Caco-2 (cell line): ENCODE results near the gene TMEFF2. TPM values are rescaled to one million over a fixed set of nuclear protein-coding genes. Genes with fewer than 3 reads are reported as not detected.
A peak's percentile ranks its signal among the peaks of the same experiment; 100 is the strongest.

Experiments
- BruUV-seq: library from RNA; stranded (reverse); fragments of 400-500 nt; replicated peaks from 2 replicates; lab custom pipeline; 2021; lab: Mats Ljungman, UMichigan
- CTCF ChIA-PET: fragments of 300-600 bp; sonication (Branson Sonifier 250); formaldehyde crosslinking; loops from one replicate; lab custom pipeline; 2022; ENCODE audit warnings: antibody characterized with exemption; lab: Charles Lee
- POLR2A ChIA-PET: fragments of 300-600 bp; sonication (Branson Sonifier 250); formaldehyde crosslinking; loops from one replicate; lab custom pipeline; 2022; ENCODE audit warnings: antibody characterized with exemption; lab: Charles Lee
- DNase-seq, 2 experiments: peaks; one replicate each; pipeline versions ENCODE4 v3.0.0 to v3.0.0-alpha.2; 2020 to 2022
- H3K27me3 ChIP-seq: replicated peaks from 2 replicates; pipeline ENCODE4 v1.6.0; 2011; ENCODE audit warnings: low read length; ENCODE audit not compliant: control insufficient read depth, insufficient read depth
- H3K36me3 ChIP-seq: 2 replicates; pipeline ENCODE4 v1.5.1; 2011; ENCODE audit warnings: low read length; ENCODE audit not compliant: control insufficient read depth, insufficient read depth
- H3K4me1 ChIP-seq: fragments of 250-450 bp; sonication (Bioruptor Pico); 2 replicates; pipeline ENCODE4 v1.5.1; 2020; ENCODE audit warnings: mild to moderate bottlenecking
- H3K4me3 ChIP-seq: 2 replicates; pipeline ENCODE4 v1.5.1; 2011; ENCODE audit warnings: low read depth, mild to moderate bottlenecking, control low read depth, low read length
- H3K9me3 ChIP-seq: fragments of 250-450 bp; sonication (Bioruptor Pico); 2 replicates; pipeline ENCODE4 v1.5.1; 2020; ENCODE audit warnings: mild to moderate bottlenecking, moderate library complexity
- H3K27ac Mint-ChIP-seq: one replicate; pipeline ENCODE4 v1.8.0; 2022; ENCODE audit warnings: mixed read lengths; ENCODE audit not compliant: unreplicated experiment
- H3K27me3 Mint-ChIP-seq: one replicate; pipeline ENCODE4 v1.8.0; 2022; ENCODE audit warnings: mixed read lengths; ENCODE audit not compliant: insufficient read depth, unreplicated experiment
- H3K36me3 Mint-ChIP-seq: one replicate; pipeline ENCODE4 v1.8.0; 2022; ENCODE audit warnings: mild to moderate bottlenecking, mixed read lengths; ENCODE audit not compliant: insufficient read depth, unreplicated experiment
- H3K4me1 Mint-ChIP-seq: one replicate; pipeline ENCODE4 v1.8.0; 2022; ENCODE audit warnings: low read depth, mixed read lengths; ENCODE audit not compliant: unreplicated experiment
- H3K4me3 Mint-ChIP-seq: one replicate; pipeline ENCODE4 v1.8.0; 2022; ENCODE audit warnings: mild to moderate bottlenecking, moderate library complexity, mixed read lengths; ENCODE audit not compliant: unreplicated experiment
- H3K9me3 Mint-ChIP-seq: one replicate; pipeline ENCODE4 v1.8.0; 2022; ENCODE audit warnings: mixed read lengths; ENCODE audit not compliant: unreplicated experiment
- CTCF ChIP-seq, 2 experiments: fragments of 200-600 bp in 1 of 2; IDR thresholded peaks; 1 replicate in 1 of 2; 2 replicates in 1 of 2; pipeline versions ENCODE4 v1.5.1 to v1.8.0; 2011 to 2022; ENCODE audit warnings: antibody characterized with exemption in 1 of 2, control low read depth in 1 of 2, inconsistent platforms in 1 of 2, low read depth in 1 of 2, low read length in 1 of 2, mild to moderate bottlenecking in 1 of 2, moderate library complexity in 1 of 2; ENCODE audit not compliant: insufficient read depth in 1 of 2, severe bottlenecking in 1 of 2, unreplicated experiment in 1 of 2
- intact Hi-C: fragments of 100-400 bp; cut with micrococcal nuclease; formaldehyde crosslinking; loops from one replicate; pipeline ENCODE4 v1.10.0; 2022; ENCODE audit not compliant: unreplicated experiment
- total RNA-seq: library from RNA; stranded (reverse); gene quantifications from 2 replicates; pipeline ENCODE4 v1.2.3, GENCODE V29; 2022

The TMEFF2 gene
- total RNA-seq, 1 experiment from 2014 or later, result not detected

DNA sequence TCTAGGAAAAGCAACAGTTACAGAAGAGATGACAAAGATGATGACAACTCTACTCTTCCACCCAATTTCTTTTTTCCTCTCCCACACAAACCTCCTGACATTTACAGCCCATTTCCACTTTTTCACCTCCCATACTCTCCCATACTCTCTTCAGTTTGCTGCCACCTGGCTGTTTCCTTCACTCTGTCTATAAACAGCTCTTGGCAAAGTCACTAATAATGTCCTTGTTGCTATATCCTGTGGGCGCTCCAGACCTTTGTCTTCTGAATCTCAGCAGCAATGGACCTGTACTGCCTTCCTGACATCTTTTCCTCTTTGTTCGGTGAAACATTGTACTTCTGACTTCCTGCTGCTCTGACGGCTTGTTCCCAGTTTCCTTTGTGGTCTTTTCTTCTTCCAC, 287.2 kb downstream of the TMEFF2 start:
- peak in 1 of 2 experiments; percentile 14 for DNase-seq
- ChIA-PET CTCF (interaction anchor here (0.6 to 1.0 kb wide), 4 partner anchors 12 to 255 kb away, joined by 3 to 6 read pairs (median 4); no protein-coding TSS in a partner anchor), POLR2A (no interaction called here)
- BruUV-seq, result no TSS peak
- H3K4me3 Mint-ChIP-seq, result no peak overlapping the region
- H3K9me3 Mint-ChIP-seq, result no peaks in the 10 kb centered on the region
- TF ChIP-seq CTCF (IDR thresholded peaks at IDR 0.05; ENCODE audit: insufficient read depth in 1 of 2, low read depth in 1 of 2, low read length in 1 of 2, severe bottlenecking in 1 of 2, unreplicated experiment in 1 of 2), result peak in 1 of 2 experiments; percentile 36
- no peaks in the 10 kb centered on the region for H3K4me1 ChIP-seq
- H3K4me3 ChIP-seq, result no peak overlapping the region
- no peaks in the 10 kb centered on the region for H3K4me1 Mint-ChIP-seq
- H3K27me3 Mint-ChIP-seq, result no peaks in the 10 kb centered on the region
- intact Hi-C loops, result loop anchor here (1.0 kb wide), 2 partner anchors 95 to 352 kb away; no protein-coding TSS in a partner anchor
- H3K27me3 ChIP-seq, result no peaks in the 10 kb centered on the region
- no peaks in the 10 kb centered on the region for H3K36me3 ChIP-seq
- H3K27ac Mint-ChIP-seq, result no peak overlapping the region
- no peaks in the 10 kb centered on the region for H3K9me3 ChIP-seq
- no peaks in the 10 kb centered on the region for H3K36me3 Mint-ChIP-seq

- H3K27me3 Mint-ChIP-seq, result no peaks in the 10 kb centered on the region
- Histone ChIP-seq H3K4me1 (no peaks in the 10 kb centered on the region), H3K9me3 (no peaks in the 10 kb centered on the region), H3K36me3 (no peaks in the 10 kb centered on the region), H3K4me3 (no peak overlapping the region), H3K27me3 (no peaks in the 10 kb centered on the region)
- no peak for DNase-seq
- ChIA-PET POLR2A (no interaction called here), CTCF (interaction anchor here (0.6 to 1.0 kb wide), 4 partner anchors 11 to 255 kb away, joined by 3 to 6 read pairs (median 4); no protein-coding TSS in a partner anchor)
- TF ChIP-seq CTCF (IDR thresholded peaks at IDR 0.05; ENCODE audit: insufficient read depth in 1 of 2, low read depth in 1 of 2, low read length in 1 of 2, severe bottlenecking in 1 of 2, unreplicated experiment in 1 of 2), result no peak
- no peak overlapping the region for H3K4me3 Mint-ChIP-seq
- H3K36me3 Mint-ChIP-seq, result no peaks in the 10 kb centered on the region
- intact Hi-C loops, result loop anchor here (1.0 kb wide), 2 partner anchors 95 to 352 kb away; no protein-coding TSS in a partner anchor
- BruUV-seq, result no TSS peak
- no peaks in the 10 kb centered on the region for H3K9me3 Mint-ChIP-seq
- no peak overlapping the region for H3K27ac Mint-ChIP-seq
- no peaks in the 10 kb centered on the region for H3K4me1 Mint-ChIP-seq
Measured at GRCh38 chr2:191907091-191907490, 287.6 kb downstream of the TMEFF2 start.

DNA sequence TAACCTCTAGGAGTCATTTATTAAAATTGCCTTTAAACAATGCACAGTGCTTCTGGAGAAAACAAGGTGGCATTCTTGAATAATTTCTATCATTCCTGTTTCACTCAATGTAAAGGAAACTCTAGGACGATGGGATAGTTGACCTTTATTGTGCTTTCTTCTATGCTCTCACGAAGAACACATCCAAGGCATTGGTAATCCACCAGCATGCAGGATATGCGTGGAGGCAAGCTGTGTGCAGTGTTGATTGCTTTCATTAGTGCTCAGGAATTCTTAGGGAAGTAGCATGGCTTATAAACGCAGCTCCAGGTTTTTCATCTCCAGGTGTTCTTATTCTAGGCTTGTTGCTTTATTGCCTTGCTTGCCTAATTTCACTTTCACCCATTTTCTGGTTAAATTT, 289.4 kb downstream of the TMEFF2 start:
- no peak for DNase-seq
- intact Hi-C loops, result no loop called here
- POLR2A ChIA-PET, result no interaction called here
- H3K9me3 ChIP-seq, result peaks cover 8% of the 10 kb centered on the region; the same call in 1 of the 2 replicates
- no TSS peak for BruUV-seq
- H3K36me3 ChIP-seq, result no peaks in the 10 kb centered on the region
- H3K4me1 Mint-ChIP-seq, result no peaks in the 10 kb centered on the region
- no peaks in the 10 kb centered on the region for H3K27me3 ChIP-seq
- no peaks in the 10 kb centered on the region for H3K4me1 ChIP-seq
- no peaks in the 10 kb centered on the region for H3K36me3 Mint-ChIP-seq
- peaks cover 7% of the 10 kb centered on the region for H3K9me3 Mint-ChIP-seq
- TF ChIP-seq CTCF (IDR thresholded peaks at IDR 0.05; ENCODE audit: insufficient read depth in 1 of 2, low read depth in 1 of 2, low read length in 1 of 2, severe bottlenecking in 1 of 2, unreplicated experiment in 1 of 2), result no peak
- H3K27me3 Mint-ChIP-seq, result no peaks in the 10 kb centered on the region
- H3K4me3 ChIP-seq, result no peak overlapping the region
- CTCF ChIA-PET, result no interaction called here
- H3K27ac Mint-ChIP-seq, result no peak overlapping the region
- H3K4me3 Mint-ChIP-seq, result no peak overlapping the region
